GM12878 (cell line): ENCODE results near the gene KRTAP5-4. TPM values are rescaled to one million over a fixed set of nuclear protein-coding genes. Genes with fewer than 3 reads are reported as not detected.

Experiments used
- ATAC-seq: fragments of 200-7000 bp; cut with Tn5 transposase; 3 replicates; pipeline ENCODE4 v1.9.1; 2020; ENCODE audit warnings: mild to moderate bottlenecking, moderate library complexity
- BruUV-seq: library from RNA; stranded (reverse); fragments of 400-500 nt; replicated peaks from 2 replicates; lab custom pipeline; 2021; lab: Mats Ljungman, UMichigan
- CTCF ChIA-PET: fragments of 300-600 bp; sonication (Branson Sonifier 250); formaldehyde crosslinking; extraction: SDS; loops from one replicate; lab custom pipeline; 2021; ENCODE audit warnings: inconsistent platforms; lab: Yijun Ruan, JAX
- POLR2A ChIA-PET: fragments of 350-600 bp; formaldehyde crosslinking; extraction: SDS; loops from one replicate; lab custom pipeline; 2021; ENCODE audit warnings: inconsistent platforms; lab: Charles Lee
- RAD21 ChIA-PET: fragments of 300-600 bp; sonication (Branson Sonifier 250); formaldehyde crosslinking; loops from one replicate; lab custom pipeline; 2023; ENCODE audit warnings: antibody characterized with exemption; ENCODE audit not compliant: unreplicated experiment; lab: Charles Lee
- SMC1A ChIA-PET: fragments of 300-600 bp; sonication (Branson Sonifier 250); formaldehyde crosslinking; loops from one replicate; lab custom pipeline; 2023; ENCODE audit not compliant: unreplicated experiment, uncharacterized antibody; lab: Charles Lee
- DNase-seq: peaks from one replicate; pipeline ENCODE4 v3.0.0-alpha.2; 2011; ENCODE audit warnings: low read depth, low spot score
- FAIRE-seq: peaks from 3 replicates; lab custom pipeline; 2011; peaks lifted over from hg19 to GRCh38; lab: Jason Lieb, UNC
- H2AFZ ChIP-seq: 2 replicates; pipeline ENCODE4 v1.6.0; 2011; ENCODE audit warnings: low read depth, low read length, control low read depth; ENCODE audit not compliant: control insufficient read depth
- H3K27ac ChIP-seq: 2 replicates; pipeline ENCODE4 v1.5.1; 2011; ENCODE audit warnings: control low read depth; ENCODE audit not compliant: control insufficient read depth, insufficient read depth
- H3K27me3 ChIP-seq, 2 experiments: replicated peaks in 1 of 2; 2 replicates each; pipeline versions ENCODE4 v1.6.0 to v1.6.1; 2011; ENCODE audit warnings: low read length in 1 of 2; ENCODE audit not compliant: control insufficient read depth in 2 of 2, insufficient read depth in 2 of 2
- H3K36me3 ChIP-seq, 2 experiments: 2 replicates each; pipeline ENCODE4 v1.5.1; 2011; ENCODE audit warnings: low read length in 1 of 2; ENCODE audit not compliant: control insufficient read depth in 2 of 2, insufficient read depth in 2 of 2
- H3K4me1 ChIP-seq: 2 replicates; pipeline ENCODE4 v1.6.1; 2011; ENCODE audit warnings: mild to moderate bottlenecking, low read length, moderate library complexity, mixed read lengths; ENCODE audit not compliant: control insufficient read depth, insufficient read depth
- H3K4me2 ChIP-seq: 2 replicates; pipeline ENCODE4 v1.6.0; 2011; ENCODE audit warnings: control low read depth; ENCODE audit not compliant: control insufficient read depth, insufficient read depth
- H3K4me3 ChIP-seq: fragments of 200-600 bp; sonication (generic); 2 replicates; pipeline ENCODE4 v1.5.1; 2016
- H3K79me2 ChIP-seq: 2 replicates; pipeline ENCODE4 v1.6.0; 2011; ENCODE audit warnings: low read length; ENCODE audit not compliant: control insufficient read depth, insufficient read depth
- H3K9ac ChIP-seq: 2 replicates; pipeline ENCODE4 v1.8.0; 2011; ENCODE audit warnings: low read length, control low read depth, mixed read lengths; ENCODE audit not compliant: control insufficient read depth, insufficient read depth
- H3K9me3 ChIP-seq: replicated peaks from 3 replicates; pipeline ENCODE4 v1.5.1; 2011; ENCODE audit warnings: mild to moderate bottlenecking, low read length; ENCODE audit not compliant: control insufficient read depth, insufficient read depth
- H4K20me1 ChIP-seq: 2 replicates; pipeline ENCODE4 v1.6.0; 2011; ENCODE audit not compliant: control insufficient read depth, insufficient read depth
- ATF2 ChIP-seq: IDR thresholded peaks from 2 replicates; pipeline ENCODE4 v1.6.1; 2012; ENCODE audit warnings: low read length, inconsistent platforms
- CHD2 ChIP-seq: IDR thresholded peaks from 2 replicates; pipeline ENCODE4 v1.6.1; 2011; ENCODE audit warnings: low read depth, low read length, improper control_type of control experiment, borderline replicate concordance
- EED ChIP-seq: sonication (generic); IDR thresholded peaks from 2 replicates; pipeline ENCODE4 v1.6.1; 2016; ENCODE audit warnings: antibody characterized with exemption, low read depth
- HDGF ChIP-seq: fragments of 450-650 bp; IDR thresholded peaks from 2 replicates; pipeline ENCODE4 v1.6.1; 2016; ENCODE audit warnings: antibody characterized with exemption
- RUNX3 ChIP-seq: IDR thresholded peaks from 2 replicates; pipeline ENCODE4 v1.6.1; 2012; ENCODE audit warnings: low read length, inconsistent platforms
- SMC3 ChIP-seq: IDR thresholded peaks from 2 replicates; pipeline ENCODE4 v1.6.1; 2011; ENCODE audit warnings: low read length, improper control_type of control experiment, borderline replicate concordance
- TCF3 ChIP-seq: IDR thresholded peaks from 2 replicates; pipeline ENCODE4 v1.6.1; 2012; ENCODE audit warnings: low read depth, mild to moderate bottlenecking, low read length, borderline replicate concordance; ENCODE audit not compliant: insufficient read depth
- YY1 ChIP-seq: IDR thresholded peaks from 2 replicates; pipeline ENCODE4 v1.6.1; 2011; ENCODE audit warnings: low read depth, mild to moderate bottlenecking, low read length
- ZNF592 ChIP-seq: fragments of 450-650 bp; IDR thresholded peaks from 2 replicates; pipeline ENCODE4 v1.6.1; 2017; ENCODE audit warnings: mild to moderate bottlenecking, moderate library complexity
- WGBS: methylation state at CpG from one replicate; pipeline ENCODE4 v1.1.6; 2016; ENCODE audit warnings: low lambda C conversion rate; ENCODE audit not compliant: insufficient replicate concordance, insufficient coverage; ENCODE audit errors: missing lambda C conversion rate; 5-methylcytosine and 5-hydroxymethylcytosine counted together
- in situ Hi-C: fragments of 300-500 bp; cut with MboI; formaldehyde crosslinking; loops from 9 replicates; pipeline ENCODE4 v1.14.3; 2018; ENCODE audit warnings: mixed read lengths
- intact Hi-C: fragments of 100-400 bp; cut with micrococcal nuclease; formaldehyde crosslinking; loops from one replicate; pipeline ENCODE4 v1.14.2; 2022; ENCODE audit not compliant: unreplicated experiment
- polyA plus RNA-seq, 11 experiments: library from polyadenylated mRNA; depleted of rRNA in 4 of 11; unstranded in 6 of 11; stranded (reverse) in 5 of 11; fragments of >200 nt; fragmentation: Nextera tagmentation in 4 of 11; fragmentation: Illumina TruSeq in 1 of 11; extraction: Ambion mirVana in 4 of 11; extraction: Trizol in 1 of 11; gene quantifications; 1 replicate in 1 of 11; 2 replicates in 10 of 11; pipeline versions ENCODE4 v1.2.1 to v1.2.3, GENCODE V29; 2011 to 2016; ENCODE audit warnings: inconsistent platforms in 2 of 11, missing spikeins in 2 of 11, low read depth in 1 of 11
- total RNA-seq, 4 experiments: library from RNA; depleted of rRNA in 3 of 4; stranded (reverse); fragments of >200 nt in 3 of 4; fragmentation: Illumina TruSeq in 1 of 4; extraction: Trizol in 1 of 4; gene quantifications; 2 replicates each; pipeline versions ENCODE4 v1.2.1 to v1.2.3, GENCODE V29; 2013 to 2021
- TF ChIP-seq, protein P1 (sequence below): fragments of 450-650 bp; IDR thresholded peaks from 2 replicates; pipeline ENCODE4 v1.6.1; 2017; ENCODE audit warnings: low read depth, mild to moderate bottlenecking, moderate library complexity

KRTAP5-4 gene
- total and polyA plus RNA-seq, 10 of the 15 experiments (the other 5 are each of a cell fraction or from before 2014, with no cell fraction given) = not detected

GRCh38 chr11:1604711-1605110 is 17.2 kb downstream of the KRTAP5-4 start (continued):
- TF ChIP-seq, protein P1, sequence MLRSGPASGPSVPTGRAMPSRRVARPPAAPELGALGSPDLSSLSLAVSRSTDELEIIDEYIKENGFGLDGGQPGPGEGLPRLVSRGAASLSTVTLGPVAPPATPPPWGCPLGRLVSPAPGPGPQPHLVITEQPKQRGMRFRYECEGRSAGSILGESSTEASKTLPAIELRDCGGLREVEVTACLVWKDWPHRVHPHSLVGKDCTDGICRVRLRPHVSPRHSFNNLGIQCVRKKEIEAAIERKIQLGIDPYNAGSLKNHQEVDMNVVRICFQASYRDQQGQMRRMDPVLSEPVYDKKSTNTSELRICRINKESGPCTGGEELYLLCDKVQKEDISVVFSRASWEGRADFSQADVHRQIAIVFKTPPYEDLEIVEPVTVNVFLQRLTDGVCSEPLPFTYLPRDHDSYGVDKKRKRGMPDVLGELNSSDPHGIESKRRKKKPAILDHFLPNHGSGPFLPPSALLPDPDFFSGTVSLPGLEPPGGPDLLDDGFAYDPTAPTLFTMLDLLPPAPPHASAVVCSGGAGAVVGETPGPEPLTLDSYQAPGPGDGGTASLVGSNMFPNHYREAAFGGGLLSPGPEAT = no peak
- no peak for TF ChIP-seq CHD2
- TF ChIP-seq HDGF = no peak

- H3K9me3 ChIP-seq = no peaks in the 10 kb centered on the region; the same call in 2 of the 3 replicates
- RAD21 ChIA-PET = no interaction called here
- no TSS peak for BruUV-seq
- H3K4me1 ChIP-seq = peaks cover 5% of the 10 kb centered on the region
- DNase-seq = no peak
- H4K20me1 ChIP-seq = no peaks in the 10 kb centered on the region
- no peak overlapping the region for H3K9ac ChIP-seq
- H3K79me2 ChIP-seq = no peaks in the 10 kb centered on the region
- CTCF ChIA-PET = interaction anchor here (1.0 kb wide), 1 partner anchor 29 kb away, joined by 3 read pairs; no protein-coding TSS in a partner anchor
- no peaks in the 10 kb centered on the region for H3K36me3 ChIP-seq
- peaks cover 0 to 1% of the 10 kb centered on the region in 2 experiments; a peak in 2 of 4 replicates for H3K27me3 ChIP-seq
- H2AFZ ChIP-seq = no peak overlapping the region
- no peak for ATAC-seq
- no peak for TF ChIP-seq EED
- no peak for TF ChIP-seq TCF3
- no peak for TF ChIP-seq ATF2
- no peak for TF ChIP-seq ZNF592
- TF ChIP-seq RUNX3 = no peak
- TF ChIP-seq YY1 = no peak
- no peak for TF ChIP-seq SMC3
- H3K4me3 ChIP-seq = no peak overlapping the region
- WGBS = 63% methylated on average over 11 of the region's 11 CpGs
- no peak overlapping the region for H3K4me2 ChIP-seq
- POLR2A ChIA-PET = no interaction called here
- intact Hi-C loops = no loop called here
- no peak for FAIRE-seq
- in situ Hi-C loops = no loop called here
- SMC1A ChIA-PET = no interaction called here
- no peak overlapping the region for H3K27ac ChIP-seq
Observed at GRCh38 chr11:1604181-1604580, 17.8 kb downstream of the KRTAP5-4 start.
